GM12873 (cell line): ENCODE results near the gene TSPOAP1.

Experiments
- CTCF ChIP-seq: IDR thresholded peaks from 2 replicates; pipeline ENCODE4 v1.5.1; 2012; ENCODE audit warnings: low read depth, mild to moderate bottlenecking, moderate library complexity, low read length, control low read depth; ENCODE audit not compliant: insufficient read depth; ENCODE audit errors: missing control alignments

TSPOAP1 gene

GRCh38 chr17:58289869-58290268 is 38.7 kb downstream of the TSPOAP1 start:
- no peak for TF ChIP-seq CTCF

- TF ChIP-seq CTCF: no peak
These were observed 43.2 kb downstream of the TSPOAP1 start for GRCh38 chr17:58285422-58285810.

DNA sequence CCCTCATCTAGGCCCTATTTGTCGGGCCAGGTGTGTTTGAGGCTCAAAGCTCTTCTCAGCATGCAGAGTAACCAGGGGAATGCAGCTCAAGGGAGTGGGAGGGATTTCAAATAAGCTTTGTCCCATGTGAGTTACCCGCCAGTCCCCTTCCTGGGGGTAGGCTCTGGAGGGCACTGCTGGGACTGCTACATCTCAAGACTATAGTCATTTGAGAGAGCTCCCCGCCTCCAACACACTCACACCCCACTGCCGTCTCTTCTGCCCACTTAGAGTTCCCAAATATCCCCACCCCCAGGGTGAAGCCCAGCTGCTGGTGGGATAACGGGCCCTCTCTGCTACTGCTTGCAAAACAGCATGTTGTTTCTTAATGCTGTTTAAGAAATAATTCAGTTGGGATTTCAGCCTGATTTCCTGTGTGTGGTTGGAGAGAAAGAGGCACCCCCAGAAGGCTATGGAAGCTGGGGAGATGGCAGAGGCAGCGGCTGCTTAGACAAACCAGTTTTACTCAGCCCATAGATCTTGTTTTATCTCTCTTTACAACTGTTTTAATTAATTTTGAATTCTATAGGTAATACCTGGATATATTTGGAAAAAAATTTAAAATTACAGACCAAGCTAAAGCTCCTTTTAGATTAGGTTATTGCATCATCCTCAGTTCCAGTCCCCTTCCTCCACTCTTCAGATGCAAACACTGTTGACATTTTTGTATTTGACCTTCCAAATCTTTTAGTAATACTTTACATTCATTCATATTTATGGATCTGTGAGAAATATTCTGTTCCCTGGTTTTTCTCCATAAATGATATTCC is 43.8 kb downstream of the TSPOAP1 start:
- no peak for TF ChIP-seq CTCF

DNA sequence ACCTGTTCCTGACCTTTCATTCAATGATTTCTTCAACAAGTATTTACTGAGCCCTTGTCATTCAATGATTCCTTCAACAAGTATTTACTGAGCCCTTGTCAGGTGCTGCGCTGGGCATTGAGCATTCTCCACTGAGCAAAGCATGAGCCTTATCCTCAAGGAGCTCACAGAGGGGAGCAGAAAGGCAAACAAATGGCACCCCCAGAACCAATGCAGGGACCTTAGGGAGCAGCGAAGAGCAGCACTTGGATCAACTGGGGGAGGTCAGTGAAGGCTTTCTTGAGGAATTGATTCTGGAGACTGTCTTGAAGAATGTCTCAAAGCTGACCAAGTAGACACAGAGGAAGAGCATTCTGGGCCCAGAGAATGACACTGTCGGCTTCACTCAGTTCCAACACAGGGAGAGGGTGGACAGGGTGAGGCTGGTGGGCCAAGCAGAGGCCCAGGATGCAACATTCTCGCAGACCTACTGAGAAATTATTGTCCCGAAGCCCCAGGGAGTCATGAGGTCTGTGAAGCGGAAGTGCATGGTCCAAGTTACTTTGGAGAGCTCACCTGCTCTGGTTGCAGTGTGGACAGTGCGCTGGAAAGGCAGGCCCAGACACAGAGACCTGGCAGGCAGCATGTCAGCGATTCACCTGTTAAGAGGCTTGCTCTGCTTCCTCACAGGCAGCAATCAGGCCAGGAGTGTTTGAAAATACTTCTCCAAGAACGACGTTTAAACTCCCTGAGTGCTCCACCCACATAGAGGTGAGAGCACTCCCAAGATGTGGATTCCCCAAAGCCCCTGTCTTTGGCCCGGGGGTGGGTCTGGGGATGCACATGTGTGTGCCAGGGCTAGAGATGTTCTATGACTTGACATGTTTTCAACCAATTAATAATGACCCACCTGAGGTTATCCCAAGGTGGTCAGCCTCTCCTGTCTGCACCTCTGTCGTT is 44.7 kb downstream of the TSPOAP1 start:
- TF ChIP-seq CTCF: no peak

DNA sequence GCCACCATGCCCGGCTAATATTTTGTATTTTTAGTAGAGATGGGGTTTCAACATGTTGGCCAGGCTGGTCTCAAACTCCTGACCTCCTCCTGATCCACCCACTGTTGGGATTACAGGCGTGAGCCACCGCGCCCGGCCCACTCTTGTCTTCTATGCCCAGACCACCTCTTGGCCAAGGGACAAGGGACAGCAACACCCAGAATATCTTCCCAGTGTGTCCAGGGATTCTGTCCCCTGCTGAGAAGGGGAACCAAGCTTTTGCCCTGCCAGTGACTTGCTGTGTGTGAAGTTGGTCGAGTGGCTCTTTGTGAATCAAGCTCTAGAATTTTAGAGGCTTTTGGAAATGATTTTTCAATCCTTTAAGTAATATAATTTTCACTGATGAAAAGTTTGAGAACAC is 46.2 kb downstream of the TSPOAP1 start:
- no peak for TF ChIP-seq CTCF

DNA sequence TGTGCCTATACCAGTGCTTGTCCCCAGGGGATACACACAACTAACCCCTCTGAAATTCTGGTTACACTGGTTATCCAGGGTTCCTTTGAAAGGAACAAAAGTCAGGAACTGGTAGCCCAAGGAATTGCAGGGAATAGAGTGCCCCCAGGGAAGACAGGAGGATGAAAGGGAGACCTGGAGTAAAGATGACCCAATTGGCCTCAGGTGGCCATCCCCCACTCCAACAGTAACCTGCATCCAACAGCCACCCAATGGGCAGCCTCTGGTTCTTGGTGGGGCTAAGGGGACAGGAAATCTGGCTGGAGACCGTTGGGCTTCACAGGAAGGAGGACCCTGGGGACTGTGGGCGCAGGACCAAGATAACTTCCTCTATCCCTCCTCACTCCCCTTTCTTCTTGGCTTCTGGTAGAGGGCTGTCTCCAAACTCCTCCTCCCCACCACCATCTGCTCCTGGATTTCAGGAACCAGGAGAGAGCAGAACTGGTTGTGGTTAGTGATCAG is 47.0 kb downstream of the TSPOAP1 start:
- TF ChIP-seq CTCF: no peak
